Endothelial cell of umbilical vein (primary cell): ENCODE data around the gene SSRP1. TPM values are rescaled to one million over a fixed set of nuclear protein-coding genes. Genes with fewer than 3 reads are reported as not detected.

Experiments used
- BruUV-seq: library from RNA; stranded (reverse); fragments of 400-500 nt; replicated peaks from 2 replicates; lab custom pipeline; 2021; lab: Mats Ljungman, UMichigan
- CTCF ChIA-PET: fragments of 300-600, 350-600 bp; sonication (Branson Sonifier 250); formaldehyde crosslinking; loops from one replicate; lab custom pipeline; 2021; ENCODE audit warnings: antibody characterized with exemption, inconsistent platforms; lab: Charles Lee
- POLR2A ChIA-PET: fragments of 300-600, 350-600 bp; sonication (Branson Sonifier 250); formaldehyde crosslinking; loops from one replicate; lab custom pipeline; 2021; ENCODE audit warnings: antibody characterized with exemption, inconsistent platforms; lab: Charles Lee
- DNase-seq: peaks from one replicate; pipeline ENCODE4 v3.0.0-alpha.2; 2011; ENCODE audit warnings: low read depth, low spot score
- FAIRE-seq: peaks from 2 replicates; lab custom pipeline; 2011; peaks lifted over from hg19 to GRCh38; lab: Jason Lieb, UNC
- H2AFZ ChIP-seq: 2 replicates; pipeline ENCODE4 v1.6.0; 2012; ENCODE audit warnings: low read depth, low read length, control low read depth, inconsistent platforms
- H3K27ac ChIP-seq: 2 replicates; pipeline ENCODE4 v1.5.1; 2011; ENCODE audit warnings: low read depth, mild to moderate bottlenecking, control low read depth, low read length, moderate library complexity; ENCODE audit not compliant: insufficient read depth
- H3K27me3 ChIP-seq, 2 experiments: 2 replicates each; pipeline versions ENCODE4 v1.6.0 to v1.6.1; 2011; ENCODE audit warnings: low read length in 2 of 2, mixed read lengths in 1 of 2; ENCODE audit not compliant: control insufficient read depth in 2 of 2, insufficient read depth in 2 of 2
- H3K36me3 ChIP-seq, 2 experiments: 2 replicates in 1 of 2; 3 replicates in 1 of 2; pipeline ENCODE4 v1.5.1; 2011; ENCODE audit warnings: low read length in 2 of 2, mild to moderate bottlenecking in 1 of 2, moderate library complexity in 1 of 2; ENCODE audit not compliant: control insufficient read depth in 2 of 2, insufficient read depth in 2 of 2; ENCODE audit errors: extremely low read depth in 1 of 2
- H3K4me1 ChIP-seq: 3 replicates; pipeline ENCODE4 v1.5.1; 2011; ENCODE audit warnings: mild to moderate bottlenecking, low read length; ENCODE audit not compliant: control insufficient read depth, insufficient read depth; ENCODE audit errors: extremely low read depth
- H3K4me2 ChIP-seq: 2 replicates; pipeline ENCODE4 v1.6.1; 2011; ENCODE audit warnings: low read length, control low read depth, mixed read lengths; ENCODE audit not compliant: insufficient read depth
- H3K4me3 ChIP-seq, 3 experiments: fragments of 200-600 bp in 1 of 3; sonication (generic), shearing (Covaris generic) in 1 of 3; replicated peaks in 1 of 3; 2 replicates each; pipeline ENCODE4 v1.5.1; 2011 to 2016; ENCODE audit warnings: control low read depth in 3 of 3, low read length in 3 of 3, mild to moderate bottlenecking in 2 of 3, inconsistent platforms in 1 of 3, low read depth in 1 of 3, moderate library complexity in 1 of 3; ENCODE audit not compliant: insufficient read depth in 1 of 3
- H3K79me2 ChIP-seq: 2 replicates; pipeline ENCODE4 v1.6.0; 2012; ENCODE audit warnings: low read length, inconsistent platforms; ENCODE audit not compliant: control insufficient read depth, insufficient read depth
- H3K9ac ChIP-seq: replicated peaks from 2 replicates; pipeline ENCODE3; 2011; ENCODE audit warnings: low read length, control low read depth; ENCODE audit not compliant: insufficient read depth; ENCODE audit errors: extremely low read depth
- H3K9me1 ChIP-seq: replicated peaks from 3 replicates; pipeline ENCODE4 v1.6.0; 2011; ENCODE audit warnings: mild to moderate bottlenecking, low read length; ENCODE audit not compliant: control insufficient read depth, insufficient read depth; ENCODE audit errors: extremely low read depth
- H3K9me3 ChIP-seq: replicated peaks from 2 replicates; pipeline ENCODE4 v1.5.1; 2012; ENCODE audit warnings: low read length, inconsistent platforms; ENCODE audit not compliant: control insufficient read depth, insufficient read depth
- H4K20me1 ChIP-seq: replicated peaks from 2 replicates; pipeline ENCODE3; 2011; ENCODE audit warnings: mild to moderate bottlenecking, low read length; ENCODE audit not compliant: control insufficient read depth, insufficient read depth; ENCODE audit errors: extremely low read depth
- EZH2 ChIP-seq: IDR thresholded peaks from 2 replicates; pipeline ENCODE4 v1.6.1; 2012; ENCODE audit warnings: borderline replicate concordance, low read depth, mild to moderate bottlenecking, moderate library complexity, low read length, inconsistent platforms; ENCODE audit not compliant: severe bottlenecking
- FOS ChIP-seq: IDR thresholded peaks from 2 replicates; pipeline ENCODE4 v1.6.1; 2011; ENCODE audit warnings: mild to moderate bottlenecking, low read length, moderate library complexity, borderline replicate concordance; ENCODE audit not compliant: insufficient read depth
- GATA2 ChIP-seq: IDR thresholded peaks from 2 replicates; pipeline ENCODE4 v1.7.0; 2011; ENCODE audit warnings: low read depth, mild to moderate bottlenecking, moderate library complexity, mixed read lengths, low read length; ENCODE audit not compliant: insufficient read length, insufficient read depth
- JUN ChIP-seq: IDR thresholded peaks from 2 replicates; pipeline ENCODE4 v1.6.1; 2011; ENCODE audit warnings: borderline replicate concordance, low read depth; ENCODE audit not compliant: insufficient read length, insufficient read depth
- MYC ChIP-seq: IDR thresholded peaks from one replicate; pipeline ENCODE4 v1.6.1; 2011; ENCODE audit warnings: mild to moderate bottlenecking, low read depth, low read length
- POLR2A ChIP-seq: IDR thresholded peaks from 2 replicates; pipeline ENCODE4 v1.6.1; 2012; ENCODE audit warnings: low read depth, mild to moderate bottlenecking, control low read depth, low read length
- POLR2AphosphoS5 ChIP-seq: IDR thresholded peaks from 2 replicates; pipeline ENCODE4 v1.6.1; 2012; ENCODE audit warnings: low read depth, mild to moderate bottlenecking, control low read depth, low read length, moderate library complexity; ENCODE audit not compliant: insufficient read depth
- dilution Hi-C: fragments of 300-500 bp; cut with MboI; formaldehyde crosslinking; loops from one replicate; pipeline ENCODE4 v1.15.0; 2019; ENCODE audit warnings: low sequenced_read_pairs; ENCODE audit not compliant: extremely low pct_ligation_motif_present
- intact Hi-C: fragments of 100-400 bp; cut with micrococcal nuclease; formaldehyde crosslinking; loops from one replicate; pipeline ENCODE4 v1.10.0; 2022
- polyA plus RNA-seq, 4 experiments: library from polyadenylated mRNA; depleted of rRNA in 3 of 4; stranded (reverse) in 3 of 4; unstranded in 1 of 4; fragments of >200 nt; gene quantifications; 2 replicates each; pipeline versions ENCODE4 v1.2.1 to v1.2.3, GENCODE V29; 2011 to 2012; ENCODE audit warnings: missing spikeins in 1 of 4
- total RNA-seq: library from RNA; stranded (reverse); gene quantifications from 2 replicates; pipeline ENCODE4 v1.2.3, GENCODE V29; 2021
- TF ChIP-seq, protein P1 (sequence below): IDR thresholded peaks from 2 replicates; pipeline ENCODE4 v1.6.1; 2011; ENCODE audit not compliant: insufficient read depth, insufficient read length
- TF ChIP-seq, protein P2 (sequence below), 2 donors: IDR thresholded peaks; 1 replicate in 1 of 2; 2 replicates in 1 of 2; pipeline ENCODE4 v1.5.1; 2011; ENCODE audit warnings: low read length in 2 of 2, mild to moderate bottlenecking in 2 of 2, moderate library complexity in 2 of 2, control low read depth in 1 of 2, inconsistent platforms in 1 of 2, low read depth in 1 of 2; ENCODE audit not compliant: insufficient read depth in 1 of 2; ENCODE audit errors: extremely low read depth in 1 of 2

Gene SSRP1
- total and polyA plus RNA-seq, 2 donors (not counting 3 experiments of a cell fraction or from before 2014, with no cell fraction given), result 130 to 146 TPM

DNA sequence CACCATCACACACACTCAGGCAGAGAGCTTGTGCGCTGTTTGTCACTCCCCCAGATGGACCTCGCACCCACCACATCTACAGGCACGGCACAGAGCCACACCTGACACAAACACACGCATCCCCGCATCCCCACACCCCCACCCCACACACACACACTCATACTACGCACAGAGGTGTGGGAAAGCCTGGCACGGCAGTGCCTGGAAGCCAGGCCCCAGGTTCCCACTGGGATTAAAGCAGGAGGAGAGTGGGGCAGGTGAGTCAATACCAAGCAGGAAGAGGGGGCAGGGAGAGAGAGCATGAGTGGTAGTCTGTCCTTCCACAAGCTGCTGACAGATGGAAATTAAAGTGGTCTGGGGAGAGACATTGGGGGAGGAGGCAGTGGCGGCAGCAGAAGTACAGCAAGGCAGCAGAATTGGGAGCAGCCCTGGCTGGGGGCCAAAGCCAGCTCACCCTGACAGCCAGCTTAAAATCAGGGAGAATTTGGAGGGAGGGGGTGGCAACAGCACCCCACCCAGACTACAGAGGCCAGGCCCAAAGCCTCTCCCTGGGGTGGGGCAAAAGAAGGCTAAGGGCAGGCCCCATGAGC lies 31.6 kb downstream of the SSRP1 start:
- dilution Hi-C loops (no loop called here), intact Hi-C loops (no loop called here)
- H2AFZ ChIP-seq, result no peak overlapping the region
- FAIRE-seq (no peak), DNase-seq (no peak)
- H3K36me3 ChIP-seq, result peaks cover 24 to 45% of the 10 kb centered on the region in 2 experiments
- no peaks in the 10 kb centered on the region for H3K9me1 ChIP-seq
- CTCF ChIA-PET, result interaction anchor here (1.0 kb wide), 1 partner anchor 46 kb away, joined by 4 read pairs; no protein-coding TSS in a partner anchor
- POLR2A ChIA-PET, result interaction anchor here (0.5 kb wide), 1 partner anchor 15 kb away, joined by 13 read pairs; no protein-coding TSS in a partner anchor
- H3K4me3 ChIP-seq, result no peak overlapping the region
- no peak overlapping the region for H3K27ac ChIP-seq
- peaks cover 5% of the 10 kb centered on the region for H3K4me1 ChIP-seq
- H3K9ac ChIP-seq, result no peak overlapping the region
- TF ChIP-seq EZH2, result no peak
- TF ChIP-seq, protein P1, sequence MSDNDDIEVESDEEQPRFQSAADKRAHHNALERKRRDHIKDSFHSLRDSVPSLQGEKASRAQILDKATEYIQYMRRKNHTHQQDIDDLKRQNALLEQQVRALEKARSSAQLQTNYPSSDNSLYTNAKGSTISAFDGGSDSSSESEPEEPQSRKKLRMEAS, result no peak
- no peak for TF ChIP-seq POLR2AphosphoS5
- TF ChIP-seq, protein P2, sequence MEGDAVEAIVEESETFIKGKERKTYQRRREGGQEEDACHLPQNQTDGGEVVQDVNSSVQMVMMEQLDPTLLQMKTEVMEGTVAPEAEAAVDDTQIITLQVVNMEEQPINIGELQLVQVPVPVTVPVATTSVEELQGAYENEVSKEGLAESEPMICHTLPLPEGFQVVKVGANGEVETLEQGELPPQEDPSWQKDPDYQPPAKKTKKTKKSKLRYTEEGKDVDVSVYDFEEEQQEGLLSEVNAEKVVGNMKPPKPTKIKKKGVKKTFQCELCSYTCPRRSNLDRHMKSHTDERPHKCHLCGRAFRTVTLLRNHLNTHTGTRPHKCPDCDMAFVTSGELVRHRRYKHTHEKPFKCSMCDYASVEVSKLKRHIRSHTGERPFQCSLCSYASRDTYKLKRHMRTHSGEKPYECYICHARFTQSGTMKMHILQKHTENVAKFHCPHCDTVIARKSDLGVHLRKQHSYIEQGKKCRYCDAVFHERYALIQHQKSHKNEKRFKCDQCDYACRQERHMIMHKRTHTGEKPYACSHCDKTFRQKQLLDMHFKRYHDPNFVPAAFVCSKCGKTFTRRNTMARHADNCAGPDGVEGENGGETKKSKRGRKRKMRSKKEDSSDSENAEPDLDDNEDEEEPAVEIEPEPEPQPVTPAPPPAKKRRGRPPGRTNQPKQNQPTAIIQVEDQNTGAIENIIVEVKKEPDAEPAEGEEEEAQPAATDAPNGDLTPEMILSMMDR (IDR thresholded peaks at IDR 0.05; ENCODE audit: extremely low read depth in 1 of 2, insufficient read depth in 1 of 2, low read depth in 1 of 2, low read length in 2 of 2), result no peak
- TF ChIP-seq MYC, result no peak
- TF ChIP-seq FOS, result no peak
- TF ChIP-seq JUN, result no peak
- TF ChIP-seq GATA2, result no peak
- TF ChIP-seq POLR2A, result no peak
- no peak overlapping the region for H3K4me2 ChIP-seq
- BruUV-seq, result no TSS peak
- H3K27me3 ChIP-seq, result no peaks in the 10 kb centered on the region
- no peaks in the 10 kb centered on the region for H4K20me1 ChIP-seq
- peaks cover 39% of the 10 kb centered on the region for H3K79me2 ChIP-seq
- no peaks in the 10 kb centered on the region for H3K9me3 ChIP-seq
